Loucy (cell line): Measurements from ENCODE around the gene AKAP13.

Experiments used
- EZH2phosphoT487 ChIP-seq: fragments of 200-600 bp; IDR thresholded peaks from 2 replicates; pipeline ENCODE4 v1.6.1; 2018; ENCODE audit warnings: antibody characterized with exemption, mild to moderate bottlenecking, moderate library complexity, borderline replicate concordance
- TF ChIP-seq, protein P1 (sequence below): fragments of 200-600 bp; sonication (generic); conservative IDR thresholded peaks from 2 replicates; pipeline ENCODE4 v1.5.1; 2014; ENCODE audit warnings: mild to moderate bottlenecking, antibody characterized with exemption, low read length

DNA sequence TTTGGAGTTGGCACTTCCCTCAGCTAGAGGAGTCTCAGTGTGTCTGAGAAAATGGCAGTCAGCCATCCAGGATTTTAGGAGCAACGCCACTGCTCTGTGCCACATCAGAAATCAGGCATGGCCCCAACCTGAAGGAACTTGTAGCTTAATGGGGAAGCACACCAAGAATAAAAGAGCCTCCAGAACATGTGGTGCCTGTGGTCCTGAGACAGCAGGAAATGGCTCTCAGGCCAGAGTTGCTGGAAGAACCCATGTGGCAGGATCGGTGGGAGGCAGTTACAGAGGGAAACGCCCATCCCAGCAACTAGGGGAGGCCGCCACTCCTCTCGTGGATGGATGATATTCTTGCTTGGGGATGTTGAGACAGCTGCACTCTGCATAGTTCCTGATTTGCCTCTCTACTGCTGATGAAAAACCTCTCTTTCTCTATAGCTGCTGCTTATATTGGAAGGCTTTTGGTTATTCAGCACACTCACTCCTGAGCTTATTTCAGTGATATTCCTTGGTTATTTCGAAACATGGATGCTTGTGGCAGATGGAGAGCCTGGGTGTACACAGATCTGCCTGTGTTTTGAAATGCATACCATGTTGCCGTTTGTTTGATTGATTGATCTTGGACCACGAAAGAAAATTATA is 361.9 kb downstream of the AKAP13 start:
- TF ChIP-seq, protein P1, sequence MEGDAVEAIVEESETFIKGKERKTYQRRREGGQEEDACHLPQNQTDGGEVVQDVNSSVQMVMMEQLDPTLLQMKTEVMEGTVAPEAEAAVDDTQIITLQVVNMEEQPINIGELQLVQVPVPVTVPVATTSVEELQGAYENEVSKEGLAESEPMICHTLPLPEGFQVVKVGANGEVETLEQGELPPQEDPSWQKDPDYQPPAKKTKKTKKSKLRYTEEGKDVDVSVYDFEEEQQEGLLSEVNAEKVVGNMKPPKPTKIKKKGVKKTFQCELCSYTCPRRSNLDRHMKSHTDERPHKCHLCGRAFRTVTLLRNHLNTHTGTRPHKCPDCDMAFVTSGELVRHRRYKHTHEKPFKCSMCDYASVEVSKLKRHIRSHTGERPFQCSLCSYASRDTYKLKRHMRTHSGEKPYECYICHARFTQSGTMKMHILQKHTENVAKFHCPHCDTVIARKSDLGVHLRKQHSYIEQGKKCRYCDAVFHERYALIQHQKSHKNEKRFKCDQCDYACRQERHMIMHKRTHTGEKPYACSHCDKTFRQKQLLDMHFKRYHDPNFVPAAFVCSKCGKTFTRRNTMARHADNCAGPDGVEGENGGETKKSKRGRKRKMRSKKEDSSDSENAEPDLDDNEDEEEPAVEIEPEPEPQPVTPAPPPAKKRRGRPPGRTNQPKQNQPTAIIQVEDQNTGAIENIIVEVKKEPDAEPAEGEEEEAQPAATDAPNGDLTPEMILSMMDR: no peak
- no peak for TF ChIP-seq EZH2phosphoT487
